Measurements from ENCODE around the gene SLC16A4. TPM values are rescaled to one million over a fixed set of nuclear protein-coding genes. Genes with fewer than 3 reads are reported as not detected.

The SLC16A4 gene
- total RNA-seq, 1 donor from 2014 or later = 4.4 TPM

- Mint-ChIP-seq H3K4me3 (ENCODE audit: unreplicated experiment) (no peak overlapping the region), H3K27ac (ENCODE audit: unreplicated experiment) (no peak overlapping the region), H3K4me1 (ENCODE audit: low read depth, unreplicated experiment) (no peaks in the 10 kb centered on the region), H3K9me3 (ENCODE audit: unreplicated experiment) (peaks cover 2% of the 10 kb centered on the region), H3K36me3 (ENCODE audit: unreplicated experiment) (peaks cover 7% of the 10 kb centered on the region), H3K27me3 (ENCODE audit: unreplicated experiment) (no peaks in the 10 kb centered on the region)
- TF ChIP-seq CTCF (IDR thresholded peaks at IDR 0.05; ENCODE audit: partially characterized antibody, unreplicated experiment) = no peak
- no peak for DNase-seq
Observed at GRCh38 chr1:110318046-110318445, 72.8 kb downstream of the SLC16A4 start.

- H3K4me3 Mint-ChIP-seq (ENCODE audit: unreplicated experiment) = no peak overlapping the region
- H3K9me3 Mint-ChIP-seq (ENCODE audit: unreplicated experiment) = peaks cover 2% of the 10 kb centered on the region
- H3K27ac Mint-ChIP-seq (ENCODE audit: unreplicated experiment) = no peak overlapping the region
- peaks cover 4% of the 10 kb centered on the region for H3K4me1 Mint-ChIP-seq (ENCODE audit: low read depth, unreplicated experiment)
- no peak for DNase-seq
- H3K36me3 Mint-ChIP-seq (ENCODE audit: unreplicated experiment) = peaks cover 7% of the 10 kb centered on the region
- H3K27me3 Mint-ChIP-seq (ENCODE audit: unreplicated experiment) = no peaks in the 10 kb centered on the region
- no peak for TF ChIP-seq CTCF (IDR thresholded peaks at IDR 0.05; ENCODE audit: partially characterized antibody, unreplicated experiment)
Observed at GRCh38 chr1:110316735-110317134, 74.1 kb downstream of the SLC16A4 start.

Other genes with a start within 250 kb of the SLC16A4 start
- gene SLC6A17, start 240.5 kb downstream of the SLC16A4 start, total RNA-seq (ENCODE audit: unreplicated experiment) = 6.4 TPM
- gene KCNC4, start 180.7 kb downstream of the SLC16A4 start, total RNA-seq (ENCODE audit: unreplicated experiment) = 9.7 TPM
- gene RBM15, start 51.6 kb downstream of the SLC16A4 start, total RNA-seq (ENCODE audit: unreplicated experiment) = 27.3 TPM
- 135 TPM for gene LAMTOR5, start 16.7 kb upstream of the SLC16A4 start, total RNA-seq (ENCODE audit: unreplicated experiment)
- gene PROK1, start 60.1 kb upstream of the SLC16A4 start, total RNA-seq (ENCODE audit: unreplicated experiment) = not detected
- gene KCNA10, start 128.1 kb upstream of the SLC16A4 start, total RNA-seq (ENCODE audit: unreplicated experiment) = not detected
- 19.7 TPM for gene KCNA2, start 215.3 kb upstream of the SLC16A4 start, total RNA-seq (ENCODE audit: unreplicated experiment)

Data from glutamatergic neuron (in vitro differentiated cells).